Measurements from ENCODE around the gene SRBD1. TPM values are rescaled to one million over a fixed set of nuclear protein-coding genes. Genes with fewer than 3 reads are reported as not detected.

The SRBD1 gene
- polyA plus RNA-seq, 1 donor from 2014 or later: 5.3 TPM

DNA sequence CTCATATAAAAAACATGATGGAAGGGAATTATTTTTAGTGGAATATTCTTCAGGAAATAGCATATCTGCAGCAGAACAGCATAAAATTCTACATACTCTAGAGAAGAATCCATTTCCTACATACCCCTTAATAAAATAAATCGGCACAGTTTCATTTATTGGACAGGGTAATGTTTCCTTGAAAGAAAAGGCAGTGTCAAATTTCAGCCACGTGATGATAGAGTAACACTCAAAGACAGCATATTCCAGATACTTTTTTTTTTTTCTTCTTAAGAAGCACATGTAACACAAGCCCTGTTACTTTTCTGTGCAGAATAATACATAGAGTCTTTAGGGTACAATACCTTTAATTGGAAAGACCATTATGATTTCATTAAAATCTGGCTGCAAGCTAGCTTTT, 204.4 kb downstream of the SRBD1 start:
- no peaks in the 10 kb centered on the region for H3K9me3 ChIP-seq (ENCODE audit: low read length)
- H3K9ac ChIP-seq (ENCODE audit: low read length): no peak overlapping the region
- H3K9me2 ChIP-seq (ENCODE audit: insufficient read depth, low read length): no peaks in the 10 kb centered on the region
- no peak for TF ChIP-seq REST (IDR thresholded peaks at IDR 0.05; ENCODE audit: borderline replicate concordance)
- TF ChIP-seq POLR2AphosphoS5 (IDR thresholded peaks at IDR 0.05): no peak
- TF ChIP-seq TAF1 (IDR thresholded peaks at IDR 0.05; ENCODE audit: low read depth): no peak
- no peak for TF ChIP-seq MXI1 (conservative IDR thresholded peaks at IDR 0.05; ENCODE audit: poor library complexity, severe bottlenecking)
- no peak for TF ChIP-seq SMC3 (conservative IDR thresholded peaks at IDR 0.05; ENCODE audit: poor library complexity)
- TF ChIP-seq EZH2 (IDR thresholded peaks at IDR 0.05; ENCODE audit: borderline replicate concordance, insufficient read depth, low read length, poor library complexity, severe bottlenecking): no peak
- TF ChIP-seq, protein P1, sequence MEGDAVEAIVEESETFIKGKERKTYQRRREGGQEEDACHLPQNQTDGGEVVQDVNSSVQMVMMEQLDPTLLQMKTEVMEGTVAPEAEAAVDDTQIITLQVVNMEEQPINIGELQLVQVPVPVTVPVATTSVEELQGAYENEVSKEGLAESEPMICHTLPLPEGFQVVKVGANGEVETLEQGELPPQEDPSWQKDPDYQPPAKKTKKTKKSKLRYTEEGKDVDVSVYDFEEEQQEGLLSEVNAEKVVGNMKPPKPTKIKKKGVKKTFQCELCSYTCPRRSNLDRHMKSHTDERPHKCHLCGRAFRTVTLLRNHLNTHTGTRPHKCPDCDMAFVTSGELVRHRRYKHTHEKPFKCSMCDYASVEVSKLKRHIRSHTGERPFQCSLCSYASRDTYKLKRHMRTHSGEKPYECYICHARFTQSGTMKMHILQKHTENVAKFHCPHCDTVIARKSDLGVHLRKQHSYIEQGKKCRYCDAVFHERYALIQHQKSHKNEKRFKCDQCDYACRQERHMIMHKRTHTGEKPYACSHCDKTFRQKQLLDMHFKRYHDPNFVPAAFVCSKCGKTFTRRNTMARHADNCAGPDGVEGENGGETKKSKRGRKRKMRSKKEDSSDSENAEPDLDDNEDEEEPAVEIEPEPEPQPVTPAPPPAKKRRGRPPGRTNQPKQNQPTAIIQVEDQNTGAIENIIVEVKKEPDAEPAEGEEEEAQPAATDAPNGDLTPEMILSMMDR (IDR thresholded peaks at IDR 0.05; ENCODE audit: poor library complexity, severe bottlenecking): no peak
- TF ChIP-seq EP300 (conservative IDR thresholded peaks at IDR 0.05; ENCODE audit: poor library complexity, severe bottlenecking): no peak
- no peak for TF ChIP-seq RAD21 (conservative IDR thresholded peaks at IDR 0.05)
- no peaks in the 10 kb centered on the region for H3K79me2 ChIP-seq (replicated peaks; ENCODE audit: insufficient read depth, low read length)
- no peak overlapping the region for H2AFZ ChIP-seq (ENCODE audit: low read depth, low read length)
- H3F3A ChIP-seq (ENCODE audit: insufficient read depth, low read length, poor library complexity, severe bottlenecking): no peaks in the 10 kb centered on the region
- no peaks in the 10 kb centered on the region for H3K27me3 ChIP-seq (ENCODE audit: insufficient read depth, low read depth, low read length)
- no peaks in the 10 kb centered on the region for H4K20me1 ChIP-seq (ENCODE audit: insufficient read depth)
- no peak overlapping the region for H3K4me2 ChIP-seq (ENCODE audit: low read length)
- no peaks in the 10 kb centered on the region for H3K36me3 ChIP-seq (ENCODE audit: insufficient read depth, low read length)
- H3K27ac ChIP-seq (ENCODE audit: low read length): no peak overlapping the region
- no peak overlapping the region for H3K4me3 ChIP-seq (ENCODE audit: low read length)

GRCh38 chr2:45404807-45405297, 206.2 kb downstream of the SRBD1 start:
- Histone ChIP-seq H3K79me2 (replicated peaks; ENCODE audit: insufficient read depth, low read length) (no peaks in the 10 kb centered on the region), H3K9me2 (ENCODE audit: insufficient read depth, low read length) (no peaks in the 10 kb centered on the region), H3K27me3 (ENCODE audit: insufficient read depth, low read depth, low read length) (no peaks in the 10 kb centered on the region), H3K4me2 (ENCODE audit: low read length) (no peak overlapping the region), H3K9me3 (ENCODE audit: low read length) (no peaks in the 10 kb centered on the region), H4K20me1 (ENCODE audit: insufficient read depth) (no peaks in the 10 kb centered on the region), H3F3A (ENCODE audit: insufficient read depth, low read length, poor library complexity, severe bottlenecking) (no peaks in the 10 kb centered on the region), H3K27ac (ENCODE audit: low read length) (no peak overlapping the region), H3K9ac (ENCODE audit: low read length) (no peak overlapping the region), H2AFZ (ENCODE audit: low read depth, low read length) (no peak overlapping the region), H3K4me3 (ENCODE audit: low read length) (no peak overlapping the region), H3K36me3 (ENCODE audit: insufficient read depth, low read length) (no peaks in the 10 kb centered on the region)
- TF ChIP-seq RAD21 (conservative IDR thresholded peaks at IDR 0.05): no peak
- TF ChIP-seq, protein P1 (IDR thresholded peaks at IDR 0.05; ENCODE audit: poor library complexity, severe bottlenecking): no peak
- no peak for TF ChIP-seq TAF1 (IDR thresholded peaks at IDR 0.05; ENCODE audit: low read depth)
- TF ChIP-seq MXI1 (conservative IDR thresholded peaks at IDR 0.05; ENCODE audit: poor library complexity, severe bottlenecking): no peak
- TF ChIP-seq SMC3 (conservative IDR thresholded peaks at IDR 0.05; ENCODE audit: poor library complexity): no peak
- no peak for TF ChIP-seq EZH2 (IDR thresholded peaks at IDR 0.05; ENCODE audit: borderline replicate concordance, insufficient read depth, low read length, poor library complexity, severe bottlenecking)
- no peak for TF ChIP-seq REST (IDR thresholded peaks at IDR 0.05; ENCODE audit: borderline replicate concordance)
- TF ChIP-seq EP300 (conservative IDR thresholded peaks at IDR 0.05; ENCODE audit: poor library complexity, severe bottlenecking): no peak
- TF ChIP-seq POLR2AphosphoS5 (IDR thresholded peaks at IDR 0.05): no peak

Measured in neural cell (in vitro differentiated cells).